Measurements from ENCODE around the gene FIGNL2.

Gene FIGNL2

DNA sequence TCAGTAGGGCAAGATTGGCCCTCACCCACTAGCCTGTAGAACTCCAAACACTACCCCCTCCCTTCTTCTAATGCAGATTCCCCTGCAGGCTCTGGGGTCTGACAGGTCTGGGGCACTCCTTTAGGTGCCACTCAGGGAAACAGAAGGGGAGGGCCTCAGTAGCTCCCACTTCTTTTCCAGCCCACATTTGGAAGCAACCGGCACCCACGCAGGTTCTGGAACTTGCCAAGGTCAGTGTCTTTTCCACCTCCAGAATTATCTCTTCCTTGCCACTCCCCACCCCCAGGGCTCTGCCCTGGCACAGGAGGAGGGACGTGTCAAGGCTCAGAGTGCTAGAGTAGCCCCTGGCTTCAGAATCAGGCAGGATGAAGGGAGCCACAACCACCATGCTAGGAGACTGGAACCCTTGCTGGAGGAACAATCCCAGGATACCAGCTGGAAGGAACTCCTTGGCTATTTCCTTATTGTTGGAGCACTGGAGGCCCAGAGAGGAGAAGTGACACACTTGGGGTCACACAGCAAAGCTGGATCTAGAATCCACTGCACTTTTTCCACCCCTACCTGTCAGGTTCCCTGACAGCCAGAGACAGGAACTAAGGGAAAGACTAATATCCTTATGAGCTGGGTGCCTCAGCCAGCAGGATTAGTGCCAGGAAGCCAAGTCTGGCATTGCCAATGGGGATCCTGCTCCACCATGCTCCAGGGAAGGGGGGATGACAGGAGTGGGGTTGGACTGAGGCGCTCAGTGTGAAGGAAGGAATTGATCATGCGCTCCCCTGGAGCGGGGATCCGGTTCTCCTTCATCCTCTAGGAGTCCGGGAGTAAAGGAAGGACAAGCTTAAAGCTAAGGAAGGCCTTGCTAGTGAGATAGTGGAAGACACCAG is 1.8 kb upstream of the FIGNL2 start:
- Histone ChIP-seq H3K4me3 (ENCODE audit: low read depth, low read length) (no peak overlapping the region), H3K27me3 (replicated peaks) (peaks cover 42% of the 10 kb centered on the region), H3K27ac (no peak overlapping the region), H3K36me3 (replicated peaks) (no peaks in the 10 kb centered on the region)
- TF ChIP-seq, protein P1, sequence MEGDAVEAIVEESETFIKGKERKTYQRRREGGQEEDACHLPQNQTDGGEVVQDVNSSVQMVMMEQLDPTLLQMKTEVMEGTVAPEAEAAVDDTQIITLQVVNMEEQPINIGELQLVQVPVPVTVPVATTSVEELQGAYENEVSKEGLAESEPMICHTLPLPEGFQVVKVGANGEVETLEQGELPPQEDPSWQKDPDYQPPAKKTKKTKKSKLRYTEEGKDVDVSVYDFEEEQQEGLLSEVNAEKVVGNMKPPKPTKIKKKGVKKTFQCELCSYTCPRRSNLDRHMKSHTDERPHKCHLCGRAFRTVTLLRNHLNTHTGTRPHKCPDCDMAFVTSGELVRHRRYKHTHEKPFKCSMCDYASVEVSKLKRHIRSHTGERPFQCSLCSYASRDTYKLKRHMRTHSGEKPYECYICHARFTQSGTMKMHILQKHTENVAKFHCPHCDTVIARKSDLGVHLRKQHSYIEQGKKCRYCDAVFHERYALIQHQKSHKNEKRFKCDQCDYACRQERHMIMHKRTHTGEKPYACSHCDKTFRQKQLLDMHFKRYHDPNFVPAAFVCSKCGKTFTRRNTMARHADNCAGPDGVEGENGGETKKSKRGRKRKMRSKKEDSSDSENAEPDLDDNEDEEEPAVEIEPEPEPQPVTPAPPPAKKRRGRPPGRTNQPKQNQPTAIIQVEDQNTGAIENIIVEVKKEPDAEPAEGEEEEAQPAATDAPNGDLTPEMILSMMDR (IDR thresholded peaks at IDR 0.05; ENCODE audit: low read depth, low read length, missing control alignments): no peak
- in situ Hi-C loops (cut with HindIII; ENCODE audit: low pct_ligation_motif_present, low sequenced_read_pairs): no loop called here
- DNase-seq: no peak

- TF ChIP-seq, protein P1 (IDR thresholded peaks at IDR 0.05; ENCODE audit: low read depth, low read length, missing control alignments): no peak
- Histone ChIP-seq H3K27ac (no peak overlapping the region), H3K4me3 (ENCODE audit: low read depth, low read length) (no peak overlapping the region), H3K27me3 (replicated peaks) (peaks cover 52% of the 10 kb centered on the region), H3K36me3 (replicated peaks) (no peaks in the 10 kb centered on the region)
- in situ Hi-C loops (cut with HindIII; ENCODE audit: low pct_ligation_motif_present, low sequenced_read_pairs): no loop called here
- DNase-seq: no peak
These were observed 570 bp upstream of the FIGNL2 start for GRCh38 chr12:51848841-51849735.

DNA sequence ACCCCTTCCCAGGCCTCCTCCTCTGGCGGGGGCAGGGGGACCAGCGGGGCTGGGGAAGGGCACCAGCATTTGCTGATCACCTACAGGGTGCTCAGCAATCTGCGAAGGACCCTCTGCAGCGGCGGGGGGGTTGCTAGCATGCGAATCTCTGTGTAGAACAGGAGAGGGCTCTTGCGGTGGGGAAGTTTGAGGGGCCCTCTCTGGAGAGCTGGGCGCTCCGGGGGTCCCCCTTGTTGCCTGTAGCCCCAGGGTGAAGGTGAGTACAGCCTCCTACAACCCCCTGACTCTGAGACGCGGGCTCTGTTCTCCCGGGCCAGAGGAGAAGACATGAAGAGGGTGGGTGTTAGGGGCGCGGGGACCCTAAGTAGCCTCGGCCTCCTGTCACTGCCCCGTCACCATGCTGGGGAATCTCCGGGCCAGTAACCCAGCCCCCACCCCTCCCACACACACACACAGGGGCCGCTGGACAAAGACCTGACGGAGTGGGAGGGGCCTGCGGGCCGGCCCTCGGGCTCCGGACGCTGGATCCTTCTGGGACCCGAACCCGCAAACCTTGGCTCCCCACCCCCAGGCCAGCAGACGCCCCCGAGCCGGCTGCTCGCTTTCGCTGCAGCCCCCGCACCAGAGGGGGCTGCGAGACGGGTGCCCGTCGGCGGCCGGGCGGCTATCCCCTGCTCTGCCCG is 734 bp downstream of the FIGNL2 start:
- in situ Hi-C loops (cut with HindIII; ENCODE audit: low pct_ligation_motif_present, low sequenced_read_pairs): no loop called here
- Histone ChIP-seq H3K36me3 (replicated peaks) (no peaks in the 10 kb centered on the region), H3K4me3 (ENCODE audit: low read depth, low read length) (peak overlapping the region; percentile 12), H3K27me3 (replicated peaks) (peaks cover 55% of the 10 kb centered on the region), H3K27ac (no peak overlapping the region)
- no peak for DNase-seq
- TF ChIP-seq, protein P1 (IDR thresholded peaks at IDR 0.05; ENCODE audit: low read depth, low read length, missing control alignments): no peak

- in situ Hi-C loops (cut with HindIII; ENCODE audit: low pct_ligation_motif_present, low sequenced_read_pairs): no loop called here
- H3K36me3 ChIP-seq (replicated peaks): no peaks in the 10 kb centered on the region
- peaks cover 56% of the 10 kb centered on the region for H3K27me3 ChIP-seq (replicated peaks)
- H3K27ac ChIP-seq: no peak overlapping the region
- TF ChIP-seq, protein P1 (IDR thresholded peaks at IDR 0.05; ENCODE audit: low read depth, low read length, missing control alignments): no peak
- H3K4me3 ChIP-seq (ENCODE audit: low read depth, low read length): peak overlapping the region; percentile 52
- DNase-seq: no peak
These were observed 1.4 kb downstream of the FIGNL2 start for GRCh38 chr12:51846911-51847642.

DNA sequence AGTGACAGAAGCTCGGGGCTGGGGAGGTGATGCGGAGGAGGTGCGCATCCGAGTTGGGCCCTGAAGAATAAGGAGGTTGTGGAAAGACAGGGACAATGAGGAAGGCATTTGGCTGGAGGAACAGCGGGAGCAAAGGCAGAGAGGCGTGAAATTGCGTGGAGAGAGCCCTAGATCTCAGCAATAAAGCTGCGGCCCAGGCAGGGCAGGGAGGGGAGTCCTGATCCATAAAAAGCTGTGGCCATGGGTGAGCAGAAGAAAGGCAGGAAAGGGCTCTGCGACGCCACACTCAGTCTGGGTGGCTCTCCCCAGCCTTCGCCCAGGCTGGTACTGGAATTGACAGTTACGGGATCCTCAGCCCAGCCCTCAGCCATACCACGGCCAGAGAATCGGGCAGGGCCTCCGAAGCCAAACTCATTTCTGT is 2.2 kb downstream of the FIGNL2 start:
- in situ Hi-C loops (cut with HindIII; ENCODE audit: low pct_ligation_motif_present, low sequenced_read_pairs): no loop called here
- TF ChIP-seq, protein P1 (IDR thresholded peaks at IDR 0.05; ENCODE audit: low read depth, low read length, missing control alignments): no peak
- no peak overlapping the region for H3K4me3 ChIP-seq (ENCODE audit: low read depth, low read length)

More for the DNA sequence above, 2.2 kb downstream of the FIGNL2 start:
- Histone ChIP-seq H3K36me3 (replicated peaks) (no peaks in the 10 kb centered on the region), H3K27me3 (replicated peaks) (peaks cover 63% of the 10 kb centered on the region), H3K27ac (no peak overlapping the region)
- no peak for DNase-seq

Data from brain microvascular endothelial cell (primary cell).